HG03097 (cell line): ENCODE data around the gene TEX2.
A peak's percentile ranks its signal among the peaks of the same experiment; 100 is the strongest.

Experiments
- ATAC-seq: cut with Tn5 transposase; IDR thresholded peaks from one replicate; pipeline ENCODE4 v1.9.1; 2021; ENCODE audit not compliant: unreplicated experiment, low FRiP score

Gene TEX2

GRCh38 chr17:64148699-64149098 is 114.4 kb downstream of the TEX2 start:
- ATAC-seq, result no peak

- no peak for ATAC-seq
Observed at GRCh38 chr17:64148017-64148631, 114.9 kb downstream of the TEX2 start.

- no peak for ATAC-seq
Observed at GRCh38 chr17:64147110-64148016, 115.7 kb downstream of the TEX2 start.

GRCh38 chr17:64146418-64147109 is 116.5 kb downstream of the TEX2 start:
- ATAC-seq, result no peak

GRCh38 chr17:64145751-64146417 is 117.2 kb downstream of the TEX2 start:
- peak; percentile 91 for ATAC-seq

- ATAC-seq, result no peak
Observed at GRCh38 chr17:64145375-64145750, 117.7 kb downstream of the TEX2 start.

GRCh38 chr17:64139542-64139941 is 123.5 kb downstream of the TEX2 start:
- no peak for ATAC-seq

GRCh38 chr17:64138441-64138840 is 124.6 kb downstream of the TEX2 start:
- ATAC-seq, result no peak

GRCh38 chr17:64135000-64135399 is 128.1 kb downstream of the TEX2 start:
- ATAC-seq, result no peak

- ATAC-seq, result no peak
Observed at GRCh38 chr17:64134216-64134970, 128.7 kb downstream of the TEX2 start.

- ATAC-seq, result no peak
Observed at GRCh38 chr17:64133546-64134215, 129.4 kb downstream of the TEX2 start.

GRCh38 chr17:64131606-64132270 is 131.3 kb downstream of the TEX2 start:
- ATAC-seq, result no peak

GRCh38 chr17:64130559-64131001 is 132.5 kb downstream of the TEX2 start:
- ATAC-seq, result peak; percentile 2

GRCh38 chr17:64129765-64130558 is 133.1 kb downstream of the TEX2 start, which contains the start of gene ERN1:
ERN1 (minus strand) TSS chr17:64130144; CDS start chr17:64130029, 115 bp downstream.
- peak; percentile 85 for ATAC-seq

GRCh38 chr17:64129515-64129764 is 133.6 kb downstream of the TEX2 start:
- ATAC-seq, result peak; percentile 14

- no peak for ATAC-seq
Observed at GRCh38 chr17:64128787-64129514, 134.1 kb downstream of the TEX2 start.

GRCh38 chr17:64126918-64127317 is 136.1 kb downstream of the TEX2 start:
- no peak for ATAC-seq

GRCh38 chr17:64125937-64126336 is 137.1 kb downstream of the TEX2 start:
- ATAC-seq, result no peak
